ENCODE data around the gene NAGPA.

Gene NAGPA

GRCh38 chr16:5042574-5043171 is 8.9 kb upstream of the NAGPA start:
- TF ChIP-seq SIN3A (IDR thresholded peaks at IDR 0.05; ENCODE audit: borderline replicate concordance, insufficient read depth, low read length), result no peak
- TF ChIP-seq, protein P1, sequence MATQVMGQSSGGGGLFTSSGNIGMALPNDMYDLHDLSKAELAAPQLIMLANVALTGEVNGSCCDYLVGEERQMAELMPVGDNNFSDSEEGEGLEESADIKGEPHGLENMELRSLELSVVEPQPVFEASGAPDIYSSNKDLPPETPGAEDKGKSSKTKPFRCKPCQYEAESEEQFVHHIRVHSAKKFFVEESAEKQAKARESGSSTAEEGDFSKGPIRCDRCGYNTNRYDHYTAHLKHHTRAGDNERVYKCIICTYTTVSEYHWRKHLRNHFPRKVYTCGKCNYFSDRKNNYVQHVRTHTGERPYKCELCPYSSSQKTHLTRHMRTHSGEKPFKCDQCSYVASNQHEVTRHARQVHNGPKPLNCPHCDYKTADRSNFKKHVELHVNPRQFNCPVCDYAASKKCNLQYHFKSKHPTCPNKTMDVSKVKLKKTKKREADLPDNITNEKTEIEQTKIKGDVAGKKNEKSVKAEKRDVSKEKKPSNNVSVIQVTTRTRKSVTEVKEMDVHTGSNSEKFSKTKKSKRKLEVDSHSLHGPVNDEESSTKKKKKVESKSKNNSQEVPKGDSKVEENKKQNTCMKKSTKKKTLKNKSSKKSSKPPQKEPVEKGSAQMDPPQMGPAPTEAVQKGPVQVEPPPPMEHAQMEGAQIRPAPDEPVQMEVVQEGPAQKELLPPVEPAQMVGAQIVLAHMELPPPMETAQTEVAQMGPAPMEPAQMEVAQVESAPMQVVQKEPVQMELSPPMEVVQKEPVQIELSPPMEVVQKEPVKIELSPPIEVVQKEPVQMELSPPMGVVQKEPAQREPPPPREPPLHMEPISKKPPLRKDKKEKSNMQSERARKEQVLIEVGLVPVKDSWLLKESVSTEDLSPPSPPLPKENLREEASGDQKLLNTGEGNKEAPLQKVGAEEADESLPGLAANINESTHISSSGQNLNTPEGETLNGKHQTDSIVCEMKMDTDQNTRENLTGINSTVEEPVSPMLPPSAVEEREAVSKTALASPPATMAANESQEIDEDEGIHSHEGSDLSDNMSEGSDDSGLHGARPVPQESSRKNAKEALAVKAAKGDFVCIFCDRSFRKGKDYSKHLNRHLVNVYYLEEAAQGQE (IDR thresholded peaks at IDR 0.05; ENCODE audit: insufficient read depth in 1 of 2, low read depth in 2 of 2, low read length in 2 of 2), result peak in 1 of 2 experiments; percentile 79; a peak in 2 of 4 replicates

GRCh38 chr16:5041600-5042133 is 7.9 kb upstream of the NAGPA start:
- no peak for TF ChIP-seq POLR2AphosphoS5 (IDR thresholded peaks at IDR 0.05; ENCODE audit: low read depth, low read length)
- TF ChIP-seq SIN3A (IDR thresholded peaks at IDR 0.05; ENCODE audit: borderline replicate concordance, insufficient read depth, low read length), result no peak
- TF ChIP-seq TAF1 (IDR thresholded peaks at IDR 0.05; ENCODE audit: borderline replicate concordance, insufficient read depth, low read length), result no peak
- TF ChIP-seq, protein P1 (IDR thresholded peaks at IDR 0.05; ENCODE audit: insufficient read depth in 1 of 2, low read depth in 2 of 2, low read length in 2 of 2), result no peak
- TF ChIP-seq FOXP2 (optimal IDR thresholded peaks at IDR 0.05; ENCODE audit: borderline replicate concordance, extremely low read depth, extremely low read length, insufficient read depth), result no peak

DNA sequence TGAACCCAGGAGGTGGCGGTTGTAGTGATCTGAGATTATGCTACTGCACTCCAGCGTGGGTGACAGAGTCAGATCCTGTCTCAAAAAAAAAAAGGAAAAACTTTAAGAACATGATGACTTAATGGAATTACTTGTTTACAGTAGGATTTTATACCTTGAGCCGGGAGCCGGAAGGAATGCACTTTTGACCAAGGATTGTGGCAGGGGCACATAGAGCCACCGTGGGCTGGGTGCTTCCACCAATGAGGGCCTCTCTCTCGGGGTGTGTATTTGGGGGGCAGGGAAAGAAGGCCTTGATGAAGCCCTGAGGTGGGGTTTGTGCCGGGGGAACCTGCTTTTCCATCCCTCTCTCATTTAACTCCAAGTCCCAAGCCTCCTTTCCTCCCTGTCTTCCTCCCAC is 6.7 kb upstream of the NAGPA start:
- TF ChIP-seq, protein P1 (IDR thresholded peaks at IDR 0.05; ENCODE audit: insufficient read depth in 1 of 2, low read depth in 2 of 2, low read length in 2 of 2), result no peak
- TF ChIP-seq POLR2AphosphoS5 (IDR thresholded peaks at IDR 0.05; ENCODE audit: low read depth, low read length), result no peak
- TF ChIP-seq SIN3A (IDR thresholded peaks at IDR 0.05; ENCODE audit: borderline replicate concordance, insufficient read depth, low read length), result no peak
- TF ChIP-seq FOXP2 (optimal IDR thresholded peaks at IDR 0.05; ENCODE audit: borderline replicate concordance, extremely low read depth, extremely low read length, insufficient read depth), result no peak
- TF ChIP-seq TAF1 (IDR thresholded peaks at IDR 0.05; ENCODE audit: borderline replicate concordance, insufficient read depth, low read length), result no peak

GRCh38 chr16:5036228-5037156 is 2.8 kb upstream of the NAGPA start:
- TF ChIP-seq POLR2AphosphoS5 (IDR thresholded peaks at IDR 0.05; ENCODE audit: low read depth, low read length) (no peak), SIN3A (IDR thresholded peaks at IDR 0.05; ENCODE audit: borderline replicate concordance, insufficient read depth, low read length) (no peak), FOXP2 (optimal IDR thresholded peaks at IDR 0.05; ENCODE audit: borderline replicate concordance, extremely low read depth, extremely low read length, insufficient read depth) (no peak)

DNA sequence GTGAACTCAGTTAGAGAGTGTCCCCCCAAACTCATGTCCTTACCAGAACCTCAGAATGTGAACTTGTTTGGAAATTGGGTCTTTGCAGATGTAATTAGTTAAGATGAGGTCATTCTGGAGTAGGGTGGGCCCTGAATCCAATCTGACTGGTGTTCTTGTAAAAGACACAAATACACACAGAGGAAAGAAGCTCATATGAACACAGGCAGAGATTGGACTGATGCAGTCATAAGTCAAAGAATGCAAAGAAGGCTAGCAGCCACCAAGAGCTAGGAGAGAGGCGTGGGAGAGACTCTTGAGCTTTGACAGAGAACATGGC is 2.1 kb upstream of the NAGPA start:
- TF ChIP-seq, protein P1 (IDR thresholded peaks at IDR 0.05; ENCODE audit: insufficient read depth in 1 of 2, low read depth in 2 of 2, low read length in 2 of 2), result no peak
- TF ChIP-seq TAF1 (IDR thresholded peaks at IDR 0.05; ENCODE audit: borderline replicate concordance, insufficient read depth, low read length), result no peak
- no peak for TF ChIP-seq POLR2AphosphoS5 (IDR thresholded peaks at IDR 0.05; ENCODE audit: low read depth, low read length)
- TF ChIP-seq FOXP2 (optimal IDR thresholded peaks at IDR 0.05; ENCODE audit: borderline replicate concordance, extremely low read depth, extremely low read length, insufficient read depth), result no peak
- TF ChIP-seq SIN3A (IDR thresholded peaks at IDR 0.05; ENCODE audit: borderline replicate concordance, insufficient read depth, low read length), result no peak
